ENCODE measurements around the gene PPP2R3B.

DNA sequence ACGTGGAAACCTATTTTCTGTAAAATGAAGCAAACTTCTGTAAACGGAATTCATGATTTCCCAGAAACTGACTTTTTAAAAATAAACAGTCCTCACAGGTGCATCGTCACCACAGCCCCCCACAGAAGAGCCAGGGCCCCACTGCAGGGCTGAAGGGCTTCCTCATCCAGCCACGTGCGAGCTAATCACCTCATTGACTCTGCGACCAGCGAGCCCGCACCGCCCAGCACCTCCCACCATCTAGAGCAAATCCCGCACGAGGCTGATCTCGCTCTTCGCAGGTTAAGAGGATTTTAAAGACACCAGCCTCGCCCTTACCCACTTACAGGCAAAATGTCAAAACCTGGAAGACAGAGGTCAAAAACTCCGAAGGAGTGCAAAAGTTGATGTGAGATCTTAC lies 14.8 kb downstream of the PPP2R3B start:
- TF ChIP-seq, protein P1, sequence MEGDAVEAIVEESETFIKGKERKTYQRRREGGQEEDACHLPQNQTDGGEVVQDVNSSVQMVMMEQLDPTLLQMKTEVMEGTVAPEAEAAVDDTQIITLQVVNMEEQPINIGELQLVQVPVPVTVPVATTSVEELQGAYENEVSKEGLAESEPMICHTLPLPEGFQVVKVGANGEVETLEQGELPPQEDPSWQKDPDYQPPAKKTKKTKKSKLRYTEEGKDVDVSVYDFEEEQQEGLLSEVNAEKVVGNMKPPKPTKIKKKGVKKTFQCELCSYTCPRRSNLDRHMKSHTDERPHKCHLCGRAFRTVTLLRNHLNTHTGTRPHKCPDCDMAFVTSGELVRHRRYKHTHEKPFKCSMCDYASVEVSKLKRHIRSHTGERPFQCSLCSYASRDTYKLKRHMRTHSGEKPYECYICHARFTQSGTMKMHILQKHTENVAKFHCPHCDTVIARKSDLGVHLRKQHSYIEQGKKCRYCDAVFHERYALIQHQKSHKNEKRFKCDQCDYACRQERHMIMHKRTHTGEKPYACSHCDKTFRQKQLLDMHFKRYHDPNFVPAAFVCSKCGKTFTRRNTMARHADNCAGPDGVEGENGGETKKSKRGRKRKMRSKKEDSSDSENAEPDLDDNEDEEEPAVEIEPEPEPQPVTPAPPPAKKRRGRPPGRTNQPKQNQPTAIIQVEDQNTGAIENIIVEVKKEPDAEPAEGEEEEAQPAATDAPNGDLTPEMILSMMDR (IDR thresholded peaks at IDR 0.05), result no peak
- TF ChIP-seq POLR2A (IDR thresholded peaks at IDR 0.05), result no peak

Data from right lobe of liver (tissue), 4 donors.